ENCODE measurements around the gene TMEM240.
"Not testable (repeated sequence)": the region's sequence is repeated elsewhere in the genome, so short reads cannot be mapped to it uniquely, and the experiment has no call there.

TMEM240 gene

DNA sequence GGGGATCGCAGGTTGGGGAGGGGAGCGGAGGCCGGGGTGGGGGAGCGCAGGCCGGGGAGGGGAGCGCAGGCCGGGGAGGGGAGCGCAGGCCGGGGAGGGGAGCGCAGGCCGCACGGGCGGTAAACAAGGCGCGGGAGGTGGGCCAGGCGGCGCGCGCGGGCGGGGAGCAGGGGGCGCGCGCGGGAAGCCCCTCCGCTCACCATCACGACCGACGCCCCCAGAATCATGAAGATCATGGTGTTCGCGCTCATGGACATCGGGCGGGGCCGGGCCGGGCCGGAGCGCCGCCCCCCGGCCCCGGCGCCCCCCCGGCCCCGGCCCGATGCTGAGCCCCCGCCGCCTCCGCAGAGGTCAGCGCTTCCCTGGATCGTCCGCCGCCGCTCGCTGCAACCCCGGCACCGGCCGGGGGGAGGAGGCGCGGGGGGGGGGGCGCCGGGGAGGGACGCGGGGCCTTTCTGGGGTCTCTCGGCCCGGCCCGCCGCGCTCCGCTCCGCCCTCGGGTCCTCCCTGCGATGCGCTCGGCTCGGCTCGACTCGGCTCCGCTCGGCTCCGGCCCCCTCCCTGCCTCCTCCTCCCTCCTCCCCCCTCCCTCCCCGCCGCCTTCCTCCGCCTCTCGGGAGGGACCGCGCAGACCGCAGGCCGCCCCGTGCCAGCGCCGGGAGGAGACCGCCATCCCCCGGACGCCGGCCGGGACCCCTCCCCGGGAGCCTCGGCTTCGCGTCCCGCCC lies at the start of gene TMEM240:
Gene TMEM240, minus strand, starts transcription at position 535 of the 728 bp plus-strand sequence. Its CDS starts 278 bp downstream, at position 257.
- no peak for FAIRE-seq

DNA sequence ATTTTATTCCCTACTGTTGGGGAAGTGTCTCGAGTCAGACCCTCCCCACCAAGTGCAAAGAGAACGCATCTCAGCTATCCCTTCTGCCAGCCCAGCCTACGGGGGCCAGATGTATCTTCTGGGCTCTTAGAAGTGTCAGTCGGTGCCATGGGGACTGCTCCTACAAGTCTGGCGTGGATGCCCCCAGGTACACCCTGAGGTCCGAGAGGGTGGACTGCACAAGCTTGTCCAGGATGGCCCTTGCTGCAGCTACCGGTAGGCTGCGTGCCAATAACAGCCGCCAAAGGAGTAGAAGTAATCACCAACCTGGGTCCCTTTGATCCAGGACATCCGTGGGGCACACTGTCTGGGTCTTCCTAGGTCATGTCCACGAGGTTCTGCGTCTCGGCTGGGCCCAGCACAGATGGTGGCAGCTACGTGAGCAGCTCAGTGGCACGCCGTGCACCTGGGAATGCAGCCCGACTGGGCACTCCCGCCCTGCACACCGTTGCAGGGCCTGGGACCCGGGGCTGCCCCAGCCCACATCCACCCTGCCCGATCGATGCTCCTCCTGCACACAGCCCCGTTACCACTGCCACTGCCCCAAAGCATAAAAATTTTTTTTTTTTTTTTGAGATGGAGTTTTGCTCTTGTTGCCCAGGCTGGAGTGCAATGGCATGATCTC lies 43.1 kb upstream of the TMEM240 start:
- FAIRE-seq = no peak

DNA sequence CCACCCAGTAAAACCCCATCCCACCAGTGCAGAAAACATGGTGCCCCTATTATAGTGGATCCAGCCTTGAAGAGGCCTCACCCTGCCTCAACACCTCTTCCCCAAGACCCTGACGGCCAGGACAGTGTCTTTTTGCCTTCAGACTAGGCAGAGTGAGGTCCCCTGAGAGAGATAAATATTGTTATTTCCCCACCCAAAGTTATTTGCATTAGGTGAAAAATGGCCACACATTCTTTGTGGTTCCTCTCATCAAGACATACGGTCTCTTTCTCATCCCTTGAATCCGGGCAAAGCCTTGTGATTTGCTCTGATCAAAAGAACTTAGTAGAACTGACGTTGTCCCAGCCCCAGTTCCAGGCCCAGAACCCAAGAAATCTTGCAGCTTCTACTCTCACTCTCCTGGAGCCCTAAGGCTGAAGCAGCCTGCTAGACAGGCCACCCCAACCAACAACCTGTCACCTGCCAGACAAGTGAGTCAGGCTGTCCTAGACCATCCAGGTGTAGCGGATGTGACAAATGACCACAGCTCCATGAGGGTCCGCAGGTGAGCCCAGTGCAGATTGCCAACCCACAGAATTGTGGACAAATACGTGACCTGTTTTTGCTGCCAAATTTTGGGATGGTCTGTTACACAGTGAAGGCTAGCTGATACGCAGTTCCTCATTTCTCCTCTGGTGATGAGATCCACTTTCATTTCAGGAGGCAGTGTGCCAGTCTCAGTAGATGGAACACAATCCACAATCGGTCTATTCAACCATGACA lies 42.3 kb upstream of the TMEM240 start:
- no peak for FAIRE-seq

DNA sequence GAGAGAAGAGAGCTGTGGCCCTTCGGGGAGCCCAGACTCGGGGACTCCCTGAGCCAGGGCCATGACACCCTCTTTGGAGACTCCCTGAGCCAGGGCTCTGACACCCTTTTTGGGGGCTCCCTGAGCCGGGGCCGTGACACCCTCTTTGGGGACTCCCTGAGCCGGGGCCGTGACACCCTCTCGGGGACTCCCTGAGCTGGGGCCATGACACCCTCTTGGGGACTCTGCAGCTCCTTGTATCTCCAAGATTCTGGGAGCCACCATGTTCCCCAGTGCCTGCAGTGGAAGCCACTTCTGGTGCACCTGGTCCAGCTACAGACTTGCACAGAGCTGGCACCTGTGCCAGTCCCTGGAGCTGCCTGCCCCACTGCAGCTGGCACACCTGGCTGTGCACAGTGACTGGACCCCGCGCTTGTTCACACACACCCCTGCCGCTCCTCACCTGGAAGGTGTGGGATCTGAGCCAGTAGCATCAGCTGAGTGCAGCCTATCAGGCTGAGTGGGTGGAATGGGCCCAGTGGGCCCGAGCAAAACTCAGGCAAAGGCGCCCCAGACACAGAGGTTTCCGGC lies 38.0 kb upstream of the TMEM240 start:
- no peak for FAIRE-seq

DNA sequence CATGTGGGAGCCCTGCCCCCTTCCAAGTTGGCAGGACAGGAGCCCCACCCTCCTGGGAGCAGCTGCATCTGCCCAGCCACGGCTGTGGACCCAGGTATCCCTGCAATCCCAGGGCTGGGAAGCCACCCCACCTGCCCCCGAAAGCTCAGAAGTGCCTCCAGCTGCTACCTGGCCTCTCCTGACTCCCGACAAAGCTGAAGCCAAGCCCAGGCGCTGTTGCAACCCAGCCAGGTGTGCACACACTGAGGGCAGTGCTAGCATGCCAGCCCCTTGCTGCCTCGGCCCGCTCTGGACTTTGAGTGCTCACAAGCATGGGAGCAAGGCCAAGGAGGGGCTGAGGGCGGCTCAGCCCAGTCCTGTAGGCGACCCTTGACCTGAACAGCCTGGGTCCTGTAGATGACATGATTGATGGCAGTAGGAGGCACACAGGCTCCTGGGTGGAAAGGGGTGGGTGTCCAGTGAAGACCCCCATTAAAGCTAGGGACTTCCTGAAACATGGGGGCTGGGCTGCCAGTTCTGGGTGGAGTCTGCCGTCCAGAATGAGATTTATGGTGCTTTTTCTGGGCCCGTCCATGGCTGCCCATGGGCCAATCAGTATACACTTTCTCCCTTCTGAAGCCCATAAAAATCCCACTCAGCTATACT lies 37.1 kb upstream of the TMEM240 start:
- no peak for FAIRE-seq

DNA sequence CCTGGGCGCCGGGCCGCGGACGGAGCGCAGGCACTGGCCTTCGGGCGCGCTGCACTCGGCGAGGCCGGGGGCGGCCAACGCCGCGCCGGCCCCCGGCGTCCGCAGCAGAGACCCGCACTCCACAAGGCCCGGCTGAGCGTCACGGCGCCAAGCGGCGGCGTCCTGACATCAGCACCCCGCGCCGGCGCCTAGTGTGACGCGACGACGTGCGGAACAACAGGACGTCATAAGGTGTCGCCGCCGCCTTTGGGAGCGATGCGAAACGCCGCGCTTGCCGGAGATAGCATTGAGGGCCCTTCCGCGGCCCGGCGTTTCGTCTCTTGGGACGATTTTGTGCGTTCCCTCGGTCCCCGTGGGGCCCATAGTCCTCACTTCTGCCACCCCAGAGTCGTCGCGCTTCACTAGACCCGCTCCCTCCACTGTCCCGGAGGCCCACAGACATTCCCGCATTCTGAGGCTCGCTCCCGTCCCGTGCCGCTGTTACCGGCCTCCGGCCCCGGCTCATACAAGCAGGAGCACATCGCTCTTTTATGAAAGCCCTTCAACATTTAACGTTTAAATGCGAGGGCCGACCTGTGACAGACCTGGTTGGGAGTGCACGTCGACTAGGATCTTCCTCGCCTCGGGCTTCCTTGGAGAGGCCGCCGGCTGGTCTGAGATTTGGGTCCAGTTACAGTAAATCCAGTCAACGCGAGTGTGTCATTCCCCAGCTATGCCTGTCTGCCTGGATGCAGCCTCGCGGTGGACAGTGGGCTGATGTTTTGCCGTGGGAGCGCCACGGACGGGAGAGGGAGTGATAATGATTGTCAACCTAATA lies 34.5 kb upstream of the TMEM240 start, which contains the start of gene SSU72:
Gene SSU72, minus strand, starts transcription at position 143 of the 817 bp plus-strand sequence. CDS start 306 bp downstream, outside the sequence.
- FAIRE-seq = no peak

DNA sequence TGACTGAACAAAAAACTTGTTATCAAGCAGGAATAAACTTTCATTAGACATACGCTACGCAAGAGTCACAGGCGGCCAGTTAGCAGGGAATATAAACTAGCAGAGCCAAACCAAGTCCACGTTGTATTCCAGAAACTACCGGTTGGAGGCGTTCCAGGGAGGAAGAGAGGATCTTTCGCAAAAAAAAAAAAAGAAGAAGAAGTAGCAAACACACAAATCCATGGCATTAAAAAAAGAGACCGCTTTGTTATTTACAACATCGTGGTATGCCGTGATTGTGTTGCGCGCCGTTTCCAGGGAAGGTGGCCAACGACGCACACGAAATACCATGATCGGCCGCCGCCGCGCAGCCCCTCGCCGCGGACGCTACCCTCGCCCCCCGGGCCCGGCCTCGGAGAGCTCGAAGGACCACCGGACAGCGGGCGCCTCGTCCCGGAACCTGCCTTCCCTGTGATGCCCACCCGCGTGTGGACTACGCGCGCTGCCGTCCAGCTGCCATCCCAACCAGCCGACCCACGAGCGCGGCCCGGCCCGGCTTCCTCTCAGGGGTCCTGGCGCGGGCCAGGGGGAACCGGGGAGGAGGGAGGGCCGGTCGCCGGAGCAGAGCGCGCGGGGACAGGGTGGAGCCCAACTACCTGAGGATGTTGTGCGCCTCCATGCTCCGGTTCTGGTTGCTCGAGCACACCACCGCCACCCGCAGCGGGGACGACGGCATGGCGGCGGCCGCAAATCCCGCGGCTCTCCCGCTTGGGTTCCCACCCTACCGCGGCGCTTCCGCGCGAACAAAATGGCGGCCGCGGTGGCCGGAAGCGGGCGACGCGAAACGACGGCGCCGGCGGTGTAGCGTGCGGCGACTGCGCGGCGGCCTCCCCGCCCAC lies 33.7 kb upstream of the TMEM240 start:
- FAIRE-seq = no peak

DNA sequence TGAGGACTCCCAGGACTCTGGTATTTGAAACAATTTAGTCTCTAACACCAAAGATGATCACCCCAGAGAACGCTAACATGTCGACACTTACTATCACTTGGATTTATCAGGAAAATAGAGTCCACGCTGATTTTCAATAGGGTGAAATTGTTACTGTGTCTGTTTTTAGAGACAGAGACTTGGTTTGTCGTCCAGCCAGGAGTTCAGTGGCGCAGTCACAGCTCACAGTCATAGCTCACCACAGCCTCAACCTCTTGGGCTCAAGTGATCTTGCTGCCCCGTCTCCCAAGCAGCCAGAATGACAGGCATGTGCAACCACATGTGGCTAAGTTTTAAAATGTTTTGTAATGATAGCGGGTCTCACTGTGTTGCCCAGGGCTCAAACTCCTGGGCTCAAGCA lies 28.9 kb upstream of the TMEM240 start:
- FAIRE-seq = no peak

DNA sequence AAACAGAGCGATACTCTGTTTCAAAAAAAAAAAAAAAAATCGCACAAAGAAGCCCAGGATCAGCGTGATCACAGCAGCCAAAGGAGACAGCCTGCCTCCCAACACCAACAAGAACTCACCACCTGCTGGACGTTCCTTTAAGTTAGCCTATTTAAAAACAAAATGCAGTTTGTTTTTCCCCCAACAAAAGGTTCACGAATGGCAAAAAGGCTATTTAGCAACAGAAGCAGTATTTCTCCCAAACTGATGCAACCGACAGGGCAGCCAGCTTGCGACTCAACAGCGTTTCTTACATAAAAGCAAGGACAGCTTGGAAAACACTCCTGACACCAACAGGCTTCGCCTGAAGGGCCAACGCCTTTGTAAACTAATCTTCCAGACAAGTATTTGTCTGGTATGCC lies 27.5 kb upstream of the TMEM240 start:
- no peak for FAIRE-seq

DNA sequence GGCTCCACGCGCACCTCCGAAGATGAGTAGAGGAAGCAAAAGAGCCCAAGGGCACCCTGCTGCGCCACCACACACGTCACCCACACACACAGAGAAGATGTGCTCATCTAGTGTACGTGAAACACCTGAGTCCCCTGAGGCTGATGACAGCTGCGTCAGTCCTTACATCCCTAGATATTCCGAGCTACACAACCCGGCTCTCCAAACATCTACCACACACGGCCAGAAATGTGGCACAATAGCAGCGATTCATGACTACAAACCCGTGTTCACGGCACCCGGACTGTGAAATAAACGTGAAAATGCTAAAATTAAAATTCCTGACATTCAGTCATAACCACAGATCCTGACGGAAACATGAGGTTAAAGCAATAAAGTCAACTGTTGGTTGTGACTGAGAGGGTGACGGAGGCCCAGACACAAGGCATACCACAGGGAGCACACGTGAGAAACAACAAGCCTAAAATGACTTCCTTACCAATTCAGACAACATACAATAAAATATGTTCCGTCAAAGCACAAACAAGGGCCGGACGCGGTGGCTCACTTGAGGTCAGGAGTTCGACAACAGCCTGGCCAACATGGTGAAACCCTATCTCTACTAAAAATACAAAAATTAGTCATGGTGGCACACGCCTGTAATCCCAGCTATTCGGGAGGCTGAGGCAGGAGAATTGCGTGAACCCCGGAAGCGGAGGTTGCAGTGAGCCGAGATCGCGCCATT lies 26.9 kb upstream of the TMEM240 start:
- FAIRE-seq = no peak

DNA sequence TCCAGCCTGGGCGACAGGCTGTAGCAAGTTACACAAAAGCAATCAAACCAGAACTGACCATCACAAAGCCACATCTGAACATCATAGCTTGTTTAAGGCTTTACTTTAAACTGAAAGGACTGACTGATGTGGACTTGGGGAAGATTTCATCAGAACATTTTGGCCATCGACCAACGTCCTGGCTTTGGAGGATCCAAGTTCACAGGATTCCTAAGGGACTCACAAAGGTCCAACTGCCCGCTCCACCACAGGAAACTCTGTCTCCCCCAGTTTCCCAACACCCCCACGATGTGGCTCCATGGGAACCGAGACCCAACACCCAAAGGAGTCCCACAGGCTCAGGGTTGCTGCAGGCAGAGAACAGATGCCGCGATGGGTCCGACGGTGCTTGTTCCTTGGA lies 24.9 kb upstream of the TMEM240 start:
- no peak for FAIRE-seq

DNA sequence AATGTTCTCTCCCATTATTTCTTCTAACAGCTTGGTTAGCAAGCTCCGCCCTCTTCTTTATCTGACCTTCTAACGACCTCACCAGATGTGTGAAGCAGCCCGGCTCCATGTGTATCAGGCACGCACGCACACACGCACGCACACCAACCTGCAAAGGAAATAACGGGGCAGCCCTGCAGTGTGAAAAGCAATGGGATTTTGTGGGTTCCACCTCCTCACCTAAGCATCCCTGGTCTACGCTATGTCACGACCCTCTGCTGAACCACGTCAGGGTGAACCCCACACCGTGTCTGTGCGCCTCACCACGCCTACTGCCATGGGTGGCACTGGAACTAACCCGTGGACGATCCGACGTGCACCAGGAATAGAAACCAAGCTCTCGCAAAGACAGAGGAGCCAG lies 23.8 kb upstream of the TMEM240 start:
- no peak for FAIRE-seq

DNA sequence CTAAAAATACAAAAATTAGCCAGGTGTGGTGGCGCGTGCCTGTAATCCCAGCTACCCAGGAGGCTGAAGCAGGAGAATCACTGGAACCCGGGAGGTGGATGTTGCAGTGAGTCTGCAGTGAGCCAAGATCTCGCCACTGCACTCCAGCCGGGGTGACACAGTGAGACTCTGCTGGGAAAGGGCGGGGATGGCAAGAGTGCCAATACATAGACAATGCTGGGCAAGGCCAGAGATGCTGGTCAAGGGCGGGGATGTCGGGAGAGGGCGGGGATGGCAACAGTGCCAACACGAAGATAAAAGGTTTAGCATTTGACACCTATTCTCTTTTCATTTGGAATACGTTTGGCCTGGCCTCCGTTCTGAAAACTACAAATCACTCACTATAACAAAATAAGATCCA lies 23.3 kb upstream of the TMEM240 start:
- no peak for FAIRE-seq

DNA sequence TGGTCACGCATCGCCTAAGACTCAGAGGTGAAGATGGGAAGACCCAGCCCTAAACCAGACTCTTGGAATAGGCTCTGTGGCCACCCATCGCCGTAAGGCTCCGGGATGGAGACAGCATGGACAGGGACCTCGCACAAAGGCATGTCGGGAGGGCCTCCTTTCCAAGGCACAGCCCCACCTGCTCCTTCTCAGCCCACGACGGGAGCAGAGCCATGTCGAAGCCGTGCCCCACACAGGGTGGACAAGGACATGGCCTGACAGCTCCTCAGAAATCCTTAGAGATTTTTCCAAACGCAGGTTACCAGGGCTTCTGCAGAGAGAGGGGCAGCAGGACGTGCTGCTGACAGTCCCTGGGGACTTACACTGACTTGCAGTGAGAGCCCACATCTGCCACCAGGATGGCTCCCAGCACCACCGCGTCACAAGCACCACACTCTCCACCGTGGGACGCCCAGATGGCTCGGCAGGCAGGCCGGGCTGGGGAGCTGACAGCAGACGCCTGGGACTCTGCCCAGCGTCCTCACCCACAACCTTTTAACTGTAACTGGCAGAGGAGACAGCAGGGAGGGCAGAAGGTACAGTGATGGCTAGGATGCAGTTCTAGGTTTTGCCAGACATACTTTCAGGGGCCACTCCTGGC lies 22.3 kb upstream of the TMEM240 start:
- no peak for FAIRE-seq

DNA sequence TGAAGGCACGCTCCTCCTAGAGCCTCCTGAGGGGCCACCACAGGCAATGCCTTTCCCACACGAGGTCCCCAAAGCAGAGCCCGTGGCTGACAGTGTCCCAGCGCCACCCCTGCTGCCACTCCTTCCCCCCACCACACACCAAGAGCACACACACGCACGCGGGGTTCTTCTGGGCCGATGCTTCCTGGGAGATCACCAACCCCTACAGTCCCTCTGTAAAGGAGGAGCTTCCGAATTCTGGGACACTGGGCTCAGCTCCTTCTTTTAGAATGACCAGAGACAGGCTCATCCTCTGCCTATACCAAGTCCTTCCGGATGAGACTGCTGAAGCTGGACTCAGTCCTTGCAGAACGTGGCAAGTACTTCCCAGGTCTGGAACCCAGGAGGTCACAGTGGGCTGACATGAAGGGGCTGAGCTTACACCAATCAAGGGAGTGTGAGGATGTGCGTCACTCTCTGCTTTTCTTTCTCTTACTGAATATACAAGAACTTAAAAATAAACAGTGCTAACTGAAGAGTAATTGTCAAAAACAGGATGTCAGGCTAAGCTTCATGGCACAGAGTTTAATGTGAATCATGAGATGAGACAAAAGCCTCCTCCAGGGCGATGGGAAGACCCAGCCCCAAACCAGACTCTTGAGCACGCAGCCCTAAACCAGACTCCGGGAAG lies 21.5 kb upstream of the TMEM240 start:
- no peak for FAIRE-seq

DNA sequence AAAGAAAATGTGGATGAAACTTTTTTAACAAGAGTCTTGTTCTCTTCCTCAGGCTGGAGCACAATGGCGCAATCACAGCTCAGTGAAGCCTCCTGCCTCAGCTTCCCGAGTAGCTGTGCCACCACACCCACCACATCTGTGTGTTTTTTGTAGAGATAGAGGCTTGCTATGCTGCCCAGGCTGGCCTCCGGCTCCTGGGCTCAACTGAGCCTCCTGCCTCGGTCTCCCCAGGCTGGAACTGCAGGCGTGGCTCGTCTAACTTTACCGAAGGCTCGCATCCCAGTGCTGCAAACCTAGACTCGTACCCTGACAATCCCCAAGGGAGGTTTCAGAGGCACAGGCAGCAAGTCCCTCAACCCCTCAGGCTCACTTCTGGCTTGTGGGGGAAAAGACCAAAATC lies 19.8 kb upstream of the TMEM240 start:
- FAIRE-seq = no peak

DNA sequence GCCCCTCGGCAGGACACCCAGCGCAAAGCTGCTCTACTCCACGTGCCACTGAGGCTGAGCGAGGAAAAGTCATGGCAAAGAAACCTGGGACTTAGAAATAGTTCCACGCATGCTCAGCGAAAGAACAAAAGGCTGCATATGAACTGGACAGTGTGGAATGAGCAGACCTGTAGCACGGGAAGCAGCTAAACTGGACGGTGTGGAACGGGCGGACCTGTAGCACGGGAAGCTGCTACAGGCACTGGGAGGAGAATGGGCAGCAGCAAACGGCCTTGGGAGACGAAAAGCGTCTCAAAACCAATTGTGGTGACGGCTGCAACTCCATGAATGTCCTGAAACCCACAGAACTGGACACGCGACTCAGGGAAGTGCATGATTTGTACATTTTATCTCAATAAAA lies 18.6 kb upstream of the TMEM240 start:
- FAIRE-seq = no peak

DNA sequence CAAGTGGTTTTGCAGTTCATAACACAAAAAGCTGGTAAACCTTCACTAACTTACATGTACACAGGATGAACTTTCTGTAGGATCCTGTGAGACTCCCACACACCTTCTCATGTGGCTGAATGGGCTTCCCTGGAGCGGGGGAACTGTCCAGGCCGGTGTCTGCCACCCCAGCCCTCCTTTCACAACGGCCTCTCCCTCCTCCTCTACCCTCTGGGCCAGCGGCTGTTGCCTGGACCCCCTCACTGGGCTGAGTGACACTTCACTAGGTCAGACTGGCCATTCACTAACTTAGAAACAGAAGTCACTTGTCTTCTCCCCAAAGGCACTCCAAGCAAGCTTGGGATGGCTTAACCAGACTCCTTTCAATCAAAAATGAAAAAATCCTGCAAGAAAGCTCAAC lies 18.2 kb upstream of the TMEM240 start:
- FAIRE-seq = no peak

DNA sequence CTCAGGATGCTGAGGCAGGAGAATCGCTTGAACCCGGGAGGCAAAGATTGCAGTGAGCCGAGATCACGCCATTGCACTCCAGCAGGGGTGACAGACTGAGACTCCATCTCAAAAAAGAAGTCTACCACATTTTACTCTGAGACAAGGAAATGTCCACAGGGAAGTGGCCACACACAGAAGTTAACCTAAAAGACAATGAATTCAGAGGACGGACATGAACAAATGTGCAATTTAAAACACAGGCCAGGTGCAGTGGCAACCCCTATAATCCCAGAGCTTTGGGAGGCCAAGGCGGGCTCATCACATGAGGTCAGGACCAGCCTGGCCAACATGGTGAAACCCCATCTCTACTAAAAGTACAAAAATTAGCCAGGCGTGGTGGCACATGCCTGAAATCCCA lies 17.3 kb upstream of the TMEM240 start:
- not testable (repeated sequence) for FAIRE-seq
